IgD-negative memory B cell (primary cell): Measurements from ENCODE around the gene SLC2A13. TPM values are rescaled to one million over a fixed set of nuclear protein-coding genes. Genes with fewer than 3 reads are reported as not detected.

Experiments
- H3K27ac Mint-ChIP-seq, 3 donors: one replicate each; pipeline ENCODE4 v1.8.0; 2020 to 2022; ENCODE audit warnings: mild to moderate bottlenecking in 3 of 3, mixed read lengths in 3 of 3, moderate library complexity in 1 of 3
- H3K27me3 Mint-ChIP-seq: one replicate; pipeline ENCODE4 v1.8.0; 2021; ENCODE audit warnings: mixed read lengths
- H3K36me3 Mint-ChIP-seq: one replicate; pipeline ENCODE4 v1.8.0; 2020; ENCODE audit warnings: mild to moderate bottlenecking, mixed read lengths
- H3K4me1 Mint-ChIP-seq, 3 donors: one replicate each; pipeline ENCODE4 v1.8.0; 2020 to 2022; ENCODE audit warnings: mixed read lengths in 3 of 3, mild to moderate bottlenecking in 1 of 3
- H3K4me3 Mint-ChIP-seq, 4 donors: one replicate each; pipeline ENCODE4 v1.8.0; 2020 to 2022; ENCODE audit warnings: mild to moderate bottlenecking in 4 of 4, mixed read lengths in 4 of 4, moderate library complexity in 3 of 4
- H3K9me3 Mint-ChIP-seq, 3 donors: one replicate each; pipeline ENCODE4 v1.8.0; 2020 to 2021; ENCODE audit warnings: mixed read lengths in 3 of 3, mild to moderate bottlenecking in 1 of 3
- polyA plus RNA-seq: library from polyadenylated mRNA; unstranded; fragments of 300-500 nt; fragmentation: Illumina TruSeq; gene quantifications from one replicate; pipeline ENCODE4 v1.2.3, GENCODE V29; 2021

The SLC2A13 gene
- 0.99 TPM for polyA plus RNA-seq

DNA sequence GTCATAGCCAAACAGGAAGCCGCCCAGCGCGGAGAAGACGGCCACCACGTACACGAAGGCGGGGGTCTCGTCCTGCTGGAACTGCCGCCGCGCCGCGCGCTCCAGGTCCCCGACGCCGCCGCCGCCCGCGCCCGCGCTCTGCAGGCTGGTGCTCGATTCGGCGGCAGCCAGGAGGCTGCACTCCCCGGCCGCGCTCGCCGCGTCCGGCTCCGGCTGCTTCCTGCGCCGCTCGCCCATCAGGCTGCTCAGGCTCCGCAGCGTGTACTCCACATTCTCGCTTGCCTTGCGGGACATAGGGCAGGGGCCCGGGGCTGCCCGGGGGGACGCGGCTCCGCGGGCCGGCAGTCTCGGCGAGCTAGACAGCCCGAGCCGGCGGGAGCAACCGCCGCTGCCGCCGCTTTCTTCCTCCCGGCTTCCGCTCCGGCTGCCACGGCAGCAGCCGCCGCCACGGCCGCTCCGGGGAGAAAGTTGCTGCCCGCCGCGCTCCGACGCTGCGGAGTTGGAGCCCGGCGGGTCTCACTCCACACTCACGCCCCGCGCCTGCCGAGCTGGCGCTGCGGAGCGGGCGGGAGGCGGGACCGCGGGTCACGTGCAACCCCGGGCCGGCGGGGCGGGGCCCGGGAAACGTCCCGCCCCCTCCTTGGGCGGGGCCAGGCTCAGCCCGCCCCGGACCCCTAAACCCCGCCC lies at the start of gene SLC2A13:
Gene SLC2A13 (minus strand): TSS at position 567 of the 687 bp plus-strand sequence. CDS start 273 bp downstream, at position 294.
- peaks cover 0 to 3% (median 0%) of the 10 kb centered on the region in 3 donors for H3K9me3 Mint-ChIP-seq
- H3K36me3 Mint-ChIP-seq, result no peaks in the 10 kb centered on the region
- H3K27ac Mint-ChIP-seq, result peak within 1 kb of the TSS; percentile 60 to 73 (median 72)
- peaks cover 13 to 26% (median 25%) of the 10 kb centered on the region in 3 donors for H3K4me1 Mint-ChIP-seq
- peaks cover 3% of the 10 kb centered on the region for H3K27me3 Mint-ChIP-seq
- H3K4me3 Mint-ChIP-seq, result peak within 1 kb of the TSS; percentile 87 to 95 (median 93)

GRCh38 chr12:40154381-40154780 lies 48.5 kb upstream of the SLC2A13 start:
- H3K4me1 Mint-ChIP-seq, result peaks cover 36 to 40% (median 36%) of the 10 kb centered on the region in 3 donors
- H3K27ac Mint-ChIP-seq, result no peak overlapping the region
- no peak overlapping the region for H3K4me3 Mint-ChIP-seq
- H3K9me3 Mint-ChIP-seq, result no peaks in the 10 kb centered on the region
- peaks cover 2% of the 10 kb centered on the region for H3K27me3 Mint-ChIP-seq
- H3K36me3 Mint-ChIP-seq, result peaks cover under 1% of the 10 kb centered on the region

- Mint-ChIP-seq H3K9me3 (no peaks in the 10 kb centered on the region), H3K27me3 (peaks cover 2% of the 10 kb centered on the region), H3K27ac (no peak overlapping the region), H3K4me3 (no peak overlapping the region), H3K36me3 (no peaks in the 10 kb centered on the region), H3K4me1 (peaks cover 28 to 31% (median 28%) of the 10 kb centered on the region in 3 donors)
Observed at GRCh38 chr12:40153432-40153831, 47.6 kb upstream of the SLC2A13 start.

DNA sequence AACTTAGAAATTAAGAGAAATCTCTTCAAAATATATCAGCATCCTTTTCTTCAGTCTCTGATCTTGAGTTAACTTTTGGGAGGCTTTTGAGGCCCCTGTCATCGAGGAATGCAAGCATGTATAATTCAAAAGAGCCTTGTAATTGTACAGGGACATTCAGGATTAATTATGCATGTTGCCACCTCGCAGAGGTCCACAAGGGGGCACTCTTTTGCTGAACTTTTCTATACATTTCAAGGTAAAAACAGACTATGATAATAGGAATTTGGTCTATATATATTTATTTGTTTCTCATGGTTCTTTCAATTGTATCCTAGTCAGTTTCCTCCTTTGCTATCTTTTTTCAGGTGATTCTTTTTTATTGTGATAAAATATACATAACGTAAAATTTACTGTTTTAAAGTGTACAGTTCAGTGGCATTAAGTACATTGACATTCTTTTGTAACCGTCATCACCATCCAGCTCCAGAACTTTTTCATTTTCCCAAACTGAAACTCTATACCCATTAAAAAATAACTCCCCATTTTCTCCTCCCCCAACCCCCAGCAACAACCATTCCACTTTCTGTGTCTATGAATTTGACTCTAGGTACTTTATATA lies 47.0 kb upstream of the SLC2A13 start:
- Mint-ChIP-seq H3K9me3 (no peaks in the 10 kb centered on the region), H3K4me1 (peaks cover 23 to 28% (median 24%) of the 10 kb centered on the region in 3 donors), H3K4me3 (no peak overlapping the region), H3K27me3 (peaks cover 2% of the 10 kb centered on the region), H3K27ac (peak overlapping the region in 1 of 3 donors; percentile 3), H3K36me3 (no peaks in the 10 kb centered on the region)

- H3K4me3 Mint-ChIP-seq, result no peak overlapping the region
- peaks cover 0 to 1% (median 0%) of the 10 kb centered on the region in 3 donors for H3K9me3 Mint-ChIP-seq
- H3K4me1 Mint-ChIP-seq, result peaks cover 7 to 12% (median 10%) of the 10 kb centered on the region in 3 donors
- H3K27me3 Mint-ChIP-seq, result peaks cover 2% of the 10 kb centered on the region
- H3K27ac Mint-ChIP-seq, result no peak overlapping the region
- H3K36me3 Mint-ChIP-seq, result no peaks in the 10 kb centered on the region
Observed at GRCh38 chr12:40149673-40150260, 43.9 kb upstream of the SLC2A13 start.

DNA sequence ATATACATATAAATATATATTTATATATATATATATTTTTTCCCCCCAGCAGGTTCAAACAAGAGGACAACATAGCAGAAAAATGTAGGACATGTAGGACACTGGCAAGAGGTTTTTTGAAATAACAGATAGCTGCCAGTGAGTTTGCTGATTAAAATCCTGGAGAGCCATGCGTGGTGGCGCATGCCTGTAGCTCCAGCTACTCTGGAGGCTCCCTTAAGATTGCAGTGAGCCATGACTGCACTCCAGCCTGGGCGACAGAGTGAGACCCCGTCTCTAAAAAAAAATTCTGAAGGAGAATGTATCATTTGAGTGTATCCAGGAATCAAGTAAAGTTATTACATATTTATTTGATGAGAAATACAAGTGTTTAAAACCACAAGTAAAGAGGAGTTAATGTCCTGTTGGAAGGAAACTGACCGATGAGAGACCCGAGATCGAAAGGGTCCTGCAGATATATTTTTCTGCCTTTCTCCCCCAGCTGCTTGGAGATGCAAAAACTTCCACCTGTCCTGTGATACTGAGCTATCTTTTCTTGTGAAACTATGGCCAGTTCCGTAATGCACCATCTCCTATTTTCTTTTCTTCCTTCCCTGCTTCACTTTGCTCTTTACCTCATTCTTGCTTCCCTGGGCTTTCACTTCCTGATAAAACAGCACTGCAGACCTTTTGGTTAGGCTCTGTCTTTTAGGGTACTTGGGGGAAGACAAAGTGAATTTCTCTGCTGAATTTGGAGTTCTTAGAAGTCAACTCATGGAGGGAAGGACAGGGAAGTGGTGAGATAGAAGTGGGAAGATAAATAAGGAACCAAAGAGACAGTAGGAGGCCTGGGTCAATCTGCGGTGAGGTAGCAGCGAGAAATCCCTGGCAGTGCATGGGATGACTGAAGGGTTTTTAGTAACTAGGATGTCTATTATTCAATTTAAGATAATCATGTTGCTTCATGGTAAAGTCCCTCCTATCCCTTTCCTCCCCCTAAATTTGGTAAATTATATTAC lies 41.2 kb upstream of the SLC2A13 start:
- Mint-ChIP-seq H3K36me3 (no peaks in the 10 kb centered on the region), H3K9me3 (peaks cover 0 to 1% (median 0%) of the 10 kb centered on the region in 3 donors), H3K4me1 (no peaks in the 10 kb centered on the region), H3K4me3 (no peak overlapping the region), H3K27me3 (no peaks in the 10 kb centered on the region), H3K27ac (no peak overlapping the region)

DNA sequence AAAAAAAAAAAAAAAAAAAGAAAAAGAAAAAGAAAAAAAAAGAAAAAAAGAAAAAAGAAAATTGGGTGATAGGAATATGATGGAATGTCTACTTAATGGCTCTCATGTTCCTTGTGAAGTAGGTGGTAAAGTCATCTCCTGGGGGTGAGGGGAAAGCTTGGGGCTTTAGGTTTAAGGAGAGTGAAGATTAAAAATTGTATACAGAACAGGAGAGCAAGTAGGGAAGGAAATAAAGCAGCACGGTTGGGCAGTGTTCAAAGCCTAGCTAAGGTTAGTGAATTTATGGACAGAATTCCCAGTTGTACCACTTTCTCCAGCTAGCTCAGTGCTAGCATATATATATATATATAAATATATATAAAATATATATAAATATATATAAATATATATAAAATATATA lies 40.0 kb upstream of the SLC2A13 start:
- H3K4me3 Mint-ChIP-seq, result no peak overlapping the region
- no peaks in the 10 kb centered on the region for H3K27me3 Mint-ChIP-seq
- no peaks in the 10 kb centered on the region for H3K36me3 Mint-ChIP-seq
- H3K4me1 Mint-ChIP-seq, result no peaks in the 10 kb centered on the region
- peaks cover 0 to 1% (median 0%) of the 10 kb centered on the region in 3 donors for H3K9me3 Mint-ChIP-seq
- no peak overlapping the region for H3K27ac Mint-ChIP-seq

DNA sequence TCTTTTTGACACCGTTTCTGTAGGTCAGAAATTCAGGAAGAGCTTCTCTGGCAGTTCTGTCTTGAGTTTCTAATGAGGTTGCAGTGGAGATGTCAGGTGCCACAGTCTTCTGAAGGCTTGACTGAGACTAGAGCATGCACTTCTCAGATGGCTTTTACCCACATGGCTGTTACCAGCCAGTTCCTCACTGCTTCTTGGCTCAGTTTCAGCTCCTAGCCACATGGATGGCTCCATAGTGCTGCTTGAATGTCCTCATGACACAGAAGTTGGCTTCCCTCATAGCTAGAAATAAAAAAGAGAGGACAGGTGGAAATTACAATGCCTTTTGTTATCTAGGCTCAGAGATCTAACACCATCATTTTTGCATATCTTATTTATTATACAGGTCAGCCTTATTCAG lies 38.1 kb upstream of the SLC2A13 start:
- Mint-ChIP-seq H3K4me3 (no peak overlapping the region), H3K27ac (no peak overlapping the region), H3K36me3 (no peaks in the 10 kb centered on the region), H3K27me3 (no peaks in the 10 kb centered on the region), H3K9me3 (peaks cover 0 to 1% (median 0%) of the 10 kb centered on the region in 3 donors), H3K4me1 (no peaks in the 10 kb centered on the region)

DNA sequence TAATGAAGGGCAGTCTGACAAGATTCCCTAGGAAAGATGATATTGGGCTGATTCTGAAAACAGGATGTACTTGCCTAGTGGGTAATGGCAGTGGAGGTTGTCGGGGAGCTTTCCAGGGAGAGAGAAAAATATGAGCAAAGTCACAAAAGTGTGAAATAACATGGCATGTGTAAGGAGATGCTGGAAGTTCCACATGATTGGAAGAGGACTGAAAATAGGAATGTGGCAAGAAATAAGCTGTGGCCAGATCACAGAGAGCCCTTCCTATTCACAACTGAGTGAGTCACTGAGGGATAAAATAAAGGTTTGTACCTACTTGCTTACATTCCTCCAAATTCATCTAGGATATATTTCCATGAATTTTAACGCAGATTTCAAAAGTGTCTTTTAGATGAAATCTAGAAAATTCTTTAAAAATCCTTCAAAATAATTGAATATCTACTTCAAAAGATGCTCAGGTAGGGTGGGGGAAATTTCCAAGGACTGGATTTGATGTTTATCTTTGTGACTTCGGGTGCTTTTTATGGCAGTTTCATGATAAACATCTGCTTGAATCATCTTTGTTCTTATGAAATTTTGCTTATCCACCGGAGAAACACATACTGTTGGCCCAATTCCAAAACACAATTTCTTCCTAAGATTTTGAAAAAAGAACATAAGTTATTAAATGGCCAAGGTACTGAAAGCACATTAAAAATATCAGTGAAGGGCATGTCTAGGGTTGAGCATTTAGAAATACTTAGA lies 36.3 kb upstream of the SLC2A13 start:
- Mint-ChIP-seq H3K4me1 (peaks cover 0 to 5% (median 2%) of the 10 kb centered on the region in 3 donors), H3K36me3 (no peaks in the 10 kb centered on the region), H3K4me3 (no peak overlapping the region), H3K27me3 (no peaks in the 10 kb centered on the region), H3K9me3 (peaks cover 0 to 1% (median 0%) of the 10 kb centered on the region in 3 donors), H3K27ac (no peak overlapping the region)

GRCh38 chr12:40138526-40138925 lies 32.6 kb upstream of the SLC2A13 start:
- H3K4me1 Mint-ChIP-seq, result peaks cover 0 to 8% (median 5%) of the 10 kb centered on the region in 3 donors
- H3K4me3 Mint-ChIP-seq, result no peak overlapping the region
- no peaks in the 10 kb centered on the region for H3K9me3 Mint-ChIP-seq
- H3K36me3 Mint-ChIP-seq, result no peaks in the 10 kb centered on the region
- H3K27ac Mint-ChIP-seq, result peak overlapping the region in 1 of 3 donors; percentile 54
- no peaks in the 10 kb centered on the region for H3K27me3 Mint-ChIP-seq

DNA sequence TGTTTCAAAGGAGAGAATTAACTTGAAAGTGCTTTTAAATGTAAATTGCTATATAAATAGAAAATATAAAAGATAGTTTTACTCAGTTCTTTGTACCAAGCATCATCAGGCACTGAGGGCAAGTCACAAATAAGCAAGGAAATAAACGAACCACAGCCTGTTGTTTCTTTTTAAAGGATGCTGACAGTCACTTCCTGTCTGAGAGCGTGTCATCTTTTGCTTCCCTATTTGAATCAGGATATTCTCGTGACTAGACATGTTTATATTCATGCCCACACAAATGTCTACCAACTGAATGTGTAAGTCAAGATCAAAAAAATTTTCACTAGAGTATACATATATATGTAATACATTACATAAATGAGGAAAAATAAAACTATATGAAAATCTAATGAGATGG lies 31.4 kb upstream of the SLC2A13 start:
- no peaks in the 10 kb centered on the region for H3K9me3 Mint-ChIP-seq
- no peaks in the 10 kb centered on the region for H3K27me3 Mint-ChIP-seq
- H3K27ac Mint-ChIP-seq, result peak overlapping the region in 1 of 3 donors; percentile 54
- no peaks in the 10 kb centered on the region for H3K36me3 Mint-ChIP-seq
- no peak overlapping the region for H3K4me3 Mint-ChIP-seq
- H3K4me1 Mint-ChIP-seq, result peaks cover 0 to 8% (median 5%) of the 10 kb centered on the region in 3 donors

DNA sequence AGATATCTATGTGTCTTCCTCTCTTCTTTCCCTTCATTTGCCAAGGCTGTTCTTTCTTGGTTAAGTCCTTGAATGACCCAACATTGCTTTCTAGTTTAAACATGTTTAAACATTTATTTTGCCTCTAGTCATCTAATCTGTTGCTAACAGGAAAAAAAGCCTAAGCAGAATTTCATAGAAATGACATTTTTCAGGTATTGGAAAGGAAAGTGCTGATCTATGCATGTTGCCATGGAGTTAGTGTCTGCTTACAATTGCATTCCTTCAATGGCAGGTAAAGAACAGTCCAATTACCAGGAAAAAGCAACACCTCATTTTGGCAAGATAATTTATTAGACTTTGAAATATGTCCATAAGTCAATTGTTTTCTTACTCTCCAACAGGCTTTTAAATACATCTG lies 21.5 kb upstream of the SLC2A13 start:
- H3K27me3 Mint-ChIP-seq, result no peaks in the 10 kb centered on the region

DNA sequence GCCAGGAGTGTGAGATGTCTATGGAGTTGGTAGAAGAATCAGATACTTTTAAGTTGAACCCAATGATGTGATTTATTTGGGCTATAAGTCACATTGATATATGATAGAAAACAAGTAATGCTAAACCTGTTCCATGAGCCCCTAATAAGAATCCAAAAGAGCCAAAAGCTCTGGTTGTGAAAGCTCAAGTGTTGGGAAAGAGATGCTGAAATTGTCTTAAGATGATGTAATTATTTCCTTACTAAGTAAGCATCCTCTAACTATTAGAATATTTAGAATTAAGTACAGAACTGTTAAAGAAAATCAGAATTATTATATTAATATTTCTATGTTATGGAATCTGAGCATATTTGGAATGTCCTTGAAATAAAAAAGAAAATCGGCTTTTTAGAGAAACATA lies 17.6 kb upstream of the SLC2A13 start:
- Mint-ChIP-seq H3K36me3 (no peaks in the 10 kb centered on the region), H3K4me1 (no peaks in the 10 kb centered on the region), H3K4me3 (no peak overlapping the region), H3K9me3 (peaks cover 0 to under 1% (median 0%) of the 10 kb centered on the region in 3 donors), H3K27ac (no peak overlapping the region), H3K27me3 (no peaks in the 10 kb centered on the region)

More for the DNA sequence above, 21.5 kb upstream of the SLC2A13 start:
- Mint-ChIP-seq H3K27ac (no peak overlapping the region), H3K36me3 (no peaks in the 10 kb centered on the region), H3K4me1 (no peaks in the 10 kb centered on the region), H3K9me3 (no peaks in the 10 kb centered on the region), H3K4me3 (no peak overlapping the region)

DNA sequence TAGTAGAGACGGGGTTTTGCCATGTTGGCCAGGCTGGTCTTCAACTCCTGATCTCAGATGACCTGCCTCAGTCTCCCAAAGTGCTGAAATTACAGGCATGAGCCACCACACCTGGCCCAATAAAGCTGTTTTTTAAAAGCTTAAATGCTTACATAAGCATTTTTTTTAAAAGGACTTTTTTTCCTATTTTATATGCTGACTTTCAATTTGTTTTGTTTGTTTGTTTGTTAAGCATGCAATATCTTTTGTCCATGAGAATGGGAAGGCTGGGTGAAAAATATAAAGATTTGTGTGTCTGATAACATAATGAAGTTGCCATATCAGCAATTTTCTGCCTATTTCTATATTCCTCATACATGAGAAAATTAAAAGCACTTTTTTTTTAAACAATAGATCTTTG lies 17.0 kb upstream of the SLC2A13 start:
- no peaks in the 10 kb centered on the region for H3K36me3 Mint-ChIP-seq

More for the DNA sequence above, 17.0 kb upstream of the SLC2A13 start:
- H3K4me3 Mint-ChIP-seq, result no peak overlapping the region
- H3K27ac Mint-ChIP-seq, result no peak overlapping the region
- no peaks in the 10 kb centered on the region for H3K4me1 Mint-ChIP-seq
- peaks cover 0 to 1% (median 1%) of the 10 kb centered on the region in 3 donors for H3K9me3 Mint-ChIP-seq
- H3K27me3 Mint-ChIP-seq, result no peaks in the 10 kb centered on the region
